Tibial nerve (tissue), 4 donors: ENCODE measurements around the gene TACR2.

ENCODE experiments used
- CTCF ChIP-seq, 5 experiments: fragments of 200-600 bp in 3 of 5; fragments of 450-650 bp in 2 of 5; sonication (generic) in 3 of 5; IDR thresholded peaks; one replicate each; pipeline ENCODE4 v1.5.1; 2016 to 2019; ENCODE audit warnings: antibody characterized with exemption in 5 of 5, mild to moderate bottlenecking in 3 of 5, moderate library complexity in 2 of 5
- EP300 ChIP-seq, 2 donors: sonication (generic); formaldehyde crosslinking; IDR thresholded peaks; one replicate each; pipeline ENCODE4 v1.6.1; 2017; ENCODE audit warnings: antibody characterized with exemption in 2 of 2, mild to moderate bottlenecking in 1 of 2
- POLR2A ChIP-seq, 2 donors: fragments of 450-650 bp; IDR thresholded peaks; one replicate each; pipeline ENCODE4 v1.6.1; 2017; ENCODE audit warnings: antibody characterized with exemption in 2 of 2, mild to moderate bottlenecking in 2 of 2, moderate library complexity in 2 of 2

- TF ChIP-seq CTCF (IDR thresholded peaks at IDR 0.05) (no peak), EP300 (IDR thresholded peaks at IDR 0.05) (no peak), POLR2A (IDR thresholded peaks at IDR 0.05) (no peak)
Observed at GRCh38 chr10:69389827-69390490, 26.8 kb downstream of the TACR2 start.
